Skeletal muscle cell (primary cell): ENCODE measurements around the gene CHST9.
"Not testable (repeated sequence)": the region's sequence is repeated elsewhere in the genome, so short reads cannot be mapped to it uniquely, and the experiment has no call there.

Experiments used
- DNase-seq: peaks from one replicate; pipeline ENCODE4 v3.0.0-alpha.2; 2010; ENCODE audit warnings: low read depth
- H3K4me3 ChIP-seq: 2 replicates; pipeline ENCODE4 v1.5.1; 2011; ENCODE audit warnings: low read depth, mild to moderate bottlenecking, control low read depth, low read length, moderate library complexity

Gene CHST9

DNA sequence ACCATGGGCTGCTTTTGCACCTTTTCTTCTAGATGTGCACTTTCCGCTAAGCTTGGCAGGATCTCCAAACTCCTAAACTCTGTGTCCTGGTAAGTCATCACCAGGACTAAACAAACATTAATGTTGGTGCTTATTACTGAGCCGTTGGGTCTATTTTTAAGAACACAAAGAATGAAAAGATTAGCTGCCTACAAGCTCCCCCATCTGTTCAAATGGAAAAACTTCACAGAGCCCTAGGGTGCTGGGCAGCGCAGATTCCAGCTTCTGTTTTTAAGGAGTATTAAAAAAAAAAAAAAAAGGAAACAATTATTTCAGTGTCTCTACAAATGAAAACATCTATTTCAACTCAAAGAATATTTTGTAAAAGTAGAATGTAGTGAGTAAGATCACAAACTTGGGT lies 221.8 kb downstream of the CHST9 start:
- DNase-seq = no peak
- no peak overlapping the region for H3K4me3 ChIP-seq

DNA sequence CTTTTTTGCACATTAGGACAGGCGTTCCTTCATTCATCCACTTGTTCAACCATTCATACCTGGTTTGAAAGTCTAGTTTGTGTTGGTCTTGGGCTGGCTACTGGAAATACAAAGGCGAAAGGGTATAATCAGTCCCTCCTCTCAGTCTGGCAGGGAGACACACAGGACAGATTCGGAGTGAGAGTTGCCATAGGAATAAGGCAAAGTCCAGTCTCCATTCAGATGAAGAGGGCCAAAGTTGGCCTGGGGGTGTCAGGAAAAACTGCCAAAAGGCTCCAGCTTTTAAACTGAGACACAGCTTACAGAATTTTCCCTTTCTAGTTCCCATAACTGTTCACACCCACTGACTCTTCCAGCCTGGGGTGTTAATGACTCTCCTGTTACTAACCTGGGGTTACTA lies 223.3 kb downstream of the CHST9 start:
- no peak overlapping the region for H3K4me3 ChIP-seq
- no peak for DNase-seq

DNA sequence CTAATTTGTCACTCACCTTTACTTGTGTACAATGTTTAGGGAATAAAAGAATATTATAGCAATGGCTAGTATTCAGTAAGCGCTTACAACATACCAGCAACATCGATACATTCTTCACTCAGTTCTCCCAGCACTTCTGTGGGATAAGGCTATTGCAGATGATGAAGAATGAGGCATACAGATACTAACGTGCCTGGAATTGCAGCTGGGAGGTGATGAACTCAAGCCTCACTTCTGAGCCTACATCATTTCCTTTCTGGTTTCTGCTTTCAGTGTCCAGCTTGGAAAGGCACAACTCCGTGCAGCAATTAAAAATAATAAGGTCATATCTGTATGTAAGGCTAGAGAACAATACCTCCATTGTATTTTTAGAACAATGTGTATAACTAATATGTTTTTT lies 224.2 kb downstream of the CHST9 start:
- DNase-seq = no peak
- H3K4me3 ChIP-seq = no peak overlapping the region

GRCh38 chr18:26956863-26957262 lies 228.2 kb downstream of the CHST9 start:
- no peak overlapping the region for H3K4me3 ChIP-seq
- no peak for DNase-seq

DNA sequence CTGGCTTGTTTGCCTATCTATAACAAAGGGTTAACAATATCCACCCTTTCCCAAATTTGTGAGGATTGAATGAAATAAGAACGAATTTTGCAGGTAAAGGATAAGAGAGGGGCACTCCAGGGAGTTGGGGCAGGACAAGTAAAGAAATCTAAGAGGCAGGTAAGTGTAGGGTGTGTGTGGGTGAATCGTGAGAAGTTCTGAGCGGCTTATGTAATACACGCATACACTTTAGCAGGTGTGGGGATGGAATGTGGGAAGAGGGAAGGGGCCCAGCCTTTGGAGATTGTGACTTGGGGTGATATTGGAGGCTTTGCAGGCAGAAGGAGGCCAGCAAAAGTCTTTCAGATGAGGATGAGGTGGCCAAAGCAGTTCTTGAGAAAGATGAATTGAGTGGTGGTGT lies 236.4 kb downstream of the CHST9 start:
- no peak for DNase-seq
- no peak overlapping the region for H3K4me3 ChIP-seq

DNA sequence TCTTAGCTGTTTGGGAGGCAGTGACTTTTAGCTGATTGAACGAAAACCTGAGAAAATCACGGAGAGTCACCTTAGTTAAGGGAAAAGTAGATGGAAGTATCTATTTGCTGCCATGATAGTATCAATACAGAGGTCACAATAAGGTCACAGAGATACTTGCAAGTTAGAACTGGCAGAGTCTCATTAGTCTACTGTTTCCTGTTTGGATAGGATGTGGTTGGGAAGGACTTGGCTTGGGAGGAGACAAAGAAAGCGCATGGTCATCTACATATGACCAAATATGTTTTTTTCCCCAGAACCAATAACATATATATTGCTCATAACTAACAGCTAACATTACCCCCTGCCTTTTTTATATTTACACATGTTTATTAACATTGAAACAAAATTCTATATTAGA lies 241.2 kb downstream of the CHST9 start:
- H3K4me3 ChIP-seq = no peak overlapping the region
- no peak for DNase-seq

GRCh38 chr18:26941584-26941983 lies 243.5 kb downstream of the CHST9 start:
- DNase-seq = no peak
- no peak overlapping the region for H3K4me3 ChIP-seq

GRCh38 chr18:26940744-26941398 lies 244.2 kb downstream of the CHST9 start:
- H3K4me3 ChIP-seq = no peak overlapping the region
- no peak for DNase-seq

DNA sequence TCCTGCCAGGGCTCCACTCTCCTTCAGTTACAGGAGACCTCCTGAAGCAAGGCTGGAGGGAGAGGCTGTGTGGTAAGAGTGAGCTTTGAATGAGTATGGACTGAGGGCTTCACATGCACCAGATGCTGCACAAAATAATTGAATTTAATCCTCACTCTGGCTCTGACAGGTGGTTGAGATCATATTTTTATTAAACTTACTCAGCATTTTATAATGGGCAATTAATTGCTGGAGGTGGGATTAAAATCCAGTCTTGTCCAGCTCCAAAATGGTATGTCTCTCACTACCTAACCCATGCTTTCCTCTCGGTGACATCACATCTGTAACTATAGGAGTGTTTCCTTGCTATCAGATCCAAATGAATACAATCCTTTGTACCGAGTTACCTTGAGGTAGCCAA lies 253.4 kb downstream of the CHST9 start:
- no peak overlapping the region for H3K4me3 ChIP-seq
- DNase-seq = no peak

DNA sequence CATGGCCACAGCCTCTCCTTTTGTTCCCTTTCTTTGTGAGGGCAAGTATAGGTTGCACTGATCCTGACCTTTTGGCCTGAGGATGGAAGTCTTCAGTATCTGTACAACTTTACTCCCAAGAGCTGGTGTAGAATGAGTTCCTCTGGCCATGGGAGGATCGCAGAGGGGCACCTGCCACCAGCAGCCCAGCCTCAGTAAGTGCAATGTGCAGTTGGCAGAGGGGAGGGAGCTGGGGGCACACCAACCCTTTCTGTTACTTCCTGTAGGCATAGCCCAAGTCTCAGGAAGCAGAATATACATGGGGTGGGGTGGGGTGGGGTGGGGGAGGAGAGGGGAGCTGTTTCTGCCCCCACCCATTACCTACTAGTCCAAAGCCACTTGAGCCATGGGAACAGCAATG lies 254.5 kb downstream of the CHST9 start:
- H3K4me3 ChIP-seq = no peak overlapping the region
- DNase-seq = no peak

GRCh38 chr18:26928670-26929313 lies 256.3 kb downstream of the CHST9 start:
- no peak for DNase-seq
- no peak overlapping the region for H3K4me3 ChIP-seq

DNA sequence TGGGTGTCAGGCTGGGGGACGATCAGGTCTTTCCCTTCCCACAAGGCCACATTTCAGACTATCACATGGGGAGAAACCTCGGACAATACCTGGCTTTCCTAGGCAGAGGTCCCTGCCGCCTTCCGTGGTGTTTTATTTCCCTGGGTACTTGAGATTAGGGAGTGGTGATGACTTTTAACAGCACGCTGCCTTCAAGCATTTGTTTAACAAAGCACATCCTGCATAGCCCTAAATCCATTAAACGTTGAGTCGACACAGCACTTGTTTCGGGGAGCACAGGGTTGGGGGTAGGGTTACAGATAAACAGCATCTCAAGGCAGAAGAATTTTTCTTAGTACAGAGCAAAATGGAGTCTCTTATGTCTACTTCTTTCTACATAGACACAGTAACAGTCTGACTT lies 257.3 kb downstream of the CHST9 start:
- DNase-seq, H3K4me3 ChIP-seq: not testable (repeated sequence)

DNA sequence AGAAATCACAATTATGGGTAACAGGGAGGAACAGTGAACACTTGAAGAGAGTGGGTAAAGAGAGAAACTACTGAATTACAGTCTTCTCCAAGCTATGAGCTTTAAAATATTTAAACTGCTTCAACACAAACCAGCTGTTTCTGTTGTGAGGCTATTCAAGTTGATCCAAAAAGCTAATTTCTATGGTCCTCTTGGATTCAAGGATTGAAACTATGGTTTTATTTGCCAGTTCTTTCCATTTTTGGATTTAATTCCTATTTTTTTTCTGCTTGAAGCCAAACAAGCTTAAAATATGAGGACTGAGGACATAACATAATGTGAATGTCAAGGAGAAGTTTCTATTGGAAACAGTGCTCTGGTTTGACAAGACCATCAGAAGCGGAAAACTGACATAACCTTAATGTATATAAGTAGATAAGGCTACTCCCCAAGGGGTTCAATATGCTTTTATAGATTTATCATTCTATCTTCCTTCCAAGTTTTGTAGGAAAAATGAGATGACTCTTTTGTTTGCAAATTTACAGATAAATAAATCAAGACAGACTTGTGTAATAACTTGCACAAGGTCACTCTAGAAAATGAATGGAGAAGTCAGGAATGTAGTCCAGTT lies 258.9 kb downstream of the CHST9 start:
- H3K4me3 ChIP-seq = no peak overlapping the region
- no peak for DNase-seq

GRCh38 chr18:26925313-26925712 lies 259.8 kb downstream of the CHST9 start:
- H3K4me3 ChIP-seq = no peak overlapping the region
- DNase-seq = no peak

DNA sequence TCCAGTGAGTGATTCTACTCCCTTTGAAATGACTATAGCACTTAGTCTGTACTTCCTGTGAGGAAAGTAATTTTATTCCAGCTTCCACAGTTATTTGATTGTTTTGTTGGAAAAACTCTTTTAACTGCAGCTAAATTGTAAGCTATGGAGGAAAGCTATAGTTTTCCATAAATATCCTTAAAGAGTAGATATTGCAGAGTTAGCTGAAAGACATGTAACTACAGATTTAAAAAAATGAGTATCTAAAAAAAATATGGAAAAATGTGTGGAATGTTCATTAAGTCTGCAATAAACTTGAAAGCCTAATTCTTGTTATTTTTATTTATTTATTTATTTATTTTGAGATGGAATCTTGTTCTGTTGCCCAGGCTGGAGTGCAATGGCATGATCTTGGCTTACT lies 262.8 kb downstream of the CHST9 start:
- no peak for DNase-seq
- no peak overlapping the region for H3K4me3 ChIP-seq

DNA sequence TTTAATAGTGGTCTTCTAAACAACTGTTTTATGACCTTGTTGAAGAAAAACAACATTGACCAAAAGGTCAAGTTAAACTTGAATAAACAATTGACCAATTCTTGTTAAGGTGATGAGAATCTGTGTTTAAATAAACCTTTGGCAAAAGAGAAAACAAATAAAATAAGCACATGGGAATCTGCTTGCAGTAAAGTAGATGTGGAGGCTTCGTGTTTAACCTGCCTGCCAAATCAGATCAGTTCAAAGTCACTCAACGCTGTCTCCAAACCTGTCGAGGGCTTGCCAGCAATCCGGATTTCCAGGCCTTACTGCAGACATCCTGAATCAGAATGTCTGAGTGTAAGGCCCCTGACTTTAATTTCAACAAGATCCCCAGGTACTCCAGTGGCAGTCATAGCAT lies 264.5 kb downstream of the CHST9 start:
- no peak overlapping the region for H3K4me3 ChIP-seq
- DNase-seq = no peak

DNA sequence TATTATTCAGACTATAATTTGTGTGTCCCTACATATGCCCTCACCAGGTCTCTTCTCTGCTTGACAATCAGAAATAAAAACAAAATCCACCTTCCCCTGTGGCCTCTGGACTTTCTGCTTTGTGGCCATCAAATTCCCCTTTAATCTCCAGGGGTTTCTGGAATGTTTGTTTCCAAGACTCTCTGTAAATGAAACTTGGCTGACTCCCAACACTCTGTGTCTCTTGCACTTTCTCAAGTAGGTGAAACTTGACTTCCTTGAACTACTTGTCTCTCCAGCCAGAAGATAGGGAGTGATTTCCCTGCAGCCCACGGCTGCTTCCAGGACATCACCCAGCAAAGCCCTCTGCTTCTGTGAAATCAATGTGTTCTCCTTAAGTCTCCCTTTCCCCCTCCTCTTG lies 265.5 kb downstream of the CHST9 start:
- no peak overlapping the region for H3K4me3 ChIP-seq
- no peak for DNase-seq

- DNase-seq = no peak
- H3K4me3 ChIP-seq = no peak overlapping the region
Measured at GRCh38 chr18:26919201-26919600, 265.9 kb downstream of the CHST9 start.

GRCh38 chr18:26911840-26912239 lies 273.3 kb downstream of the CHST9 start:
- DNase-seq = no peak
- H3K4me3 ChIP-seq = no peak overlapping the region

- no peak overlapping the region for H3K4me3 ChIP-seq
- no peak for DNase-seq
Measured at GRCh38 chr18:26909599-26910290, 275.4 kb downstream of the CHST9 start.

GRCh38 chr18:26908906-26909305 lies 276.2 kb downstream of the CHST9 start:
- no peak for DNase-seq
- no peak overlapping the region for H3K4me3 ChIP-seq
